NCI-H82 treated with DMSO at 0.1 percent for 48 hours (cell line): ENCODE measurements around the gene ARHGAP32.
A peak's percentile ranks its signal among the peaks of the same experiment; 100 is the strongest.

ENCODE experiments used
- DNase-seq: peaks from one replicate; lab custom pipeline; 2025; ENCODE audit not compliant: unreplicated experiment; lab: John Stamatoyannopoulos, UW

ARHGAP32 gene

GRCh38 chr11:129117595-129118350 is 74.4 kb downstream of the ARHGAP32 start:
- peak; percentile 57 for DNase-seq

- no peak for DNase-seq
Observed at GRCh38 chr11:129115652-129116586, 76.2 kb downstream of the ARHGAP32 start.

GRCh38 chr11:129109701-129110100 is 82.4 kb downstream of the ARHGAP32 start:
- DNase-seq: no peak

- no peak for DNase-seq
Observed at GRCh38 chr11:129106788-129107187, 85.3 kb downstream of the ARHGAP32 start.

- DNase-seq: no peak
Observed at GRCh38 chr11:129102756-129103155, 89.4 kb downstream of the ARHGAP32 start.

- DNase-seq: no peak
Observed at GRCh38 chr11:129102225-129102624, 89.9 kb downstream of the ARHGAP32 start.

GRCh38 chr11:129093283-129093682 is 98.8 kb downstream of the ARHGAP32 start:
- DNase-seq: no peak

- no peak for DNase-seq
Observed at GRCh38 chr11:129090056-129090455, 102.1 kb downstream of the ARHGAP32 start.

GRCh38 chr11:129089279-129089678 is 102.8 kb downstream of the ARHGAP32 start:
- no peak for DNase-seq

GRCh38 chr11:129086976-129087375 is 105.1 kb downstream of the ARHGAP32 start:
- DNase-seq: no peak

- no peak for DNase-seq
Observed at GRCh38 chr11:129077191-129077590, 114.9 kb downstream of the ARHGAP32 start.

GRCh38 chr11:129075757-129076156 is 116.4 kb downstream of the ARHGAP32 start:
- DNase-seq: no peak

GRCh38 chr11:129067454-129067853 is 124.7 kb downstream of the ARHGAP32 start:
- DNase-seq: no peak

- DNase-seq: no peak
Observed at GRCh38 chr11:129066229-129066628, 125.9 kb downstream of the ARHGAP32 start.

GRCh38 chr11:129063118-129063517 is 129.0 kb downstream of the ARHGAP32 start:
- no peak for DNase-seq

GRCh38 chr11:129061492-129062230 is 130.5 kb downstream of the ARHGAP32 start:
- DNase-seq: peak; percentile 68

GRCh38 chr11:129056916-129057315 is 135.2 kb downstream of the ARHGAP32 start:
- DNase-seq: no peak

GRCh38 chr11:129055196-129055595 is 136.9 kb downstream of the ARHGAP32 start:
- DNase-seq: no peak

GRCh38 chr11:129048911-129049310 is 143.2 kb downstream of the ARHGAP32 start:
- no peak for DNase-seq

- DNase-seq: no peak
Observed at GRCh38 chr11:129045150-129045549, 147.0 kb downstream of the ARHGAP32 start.

GRCh38 chr11:129042503-129042902 is 149.6 kb downstream of the ARHGAP32 start:
- no peak for DNase-seq
